Measurements from ENCODE around the gene EEF1A2.

Gene EEF1A2

DNA sequence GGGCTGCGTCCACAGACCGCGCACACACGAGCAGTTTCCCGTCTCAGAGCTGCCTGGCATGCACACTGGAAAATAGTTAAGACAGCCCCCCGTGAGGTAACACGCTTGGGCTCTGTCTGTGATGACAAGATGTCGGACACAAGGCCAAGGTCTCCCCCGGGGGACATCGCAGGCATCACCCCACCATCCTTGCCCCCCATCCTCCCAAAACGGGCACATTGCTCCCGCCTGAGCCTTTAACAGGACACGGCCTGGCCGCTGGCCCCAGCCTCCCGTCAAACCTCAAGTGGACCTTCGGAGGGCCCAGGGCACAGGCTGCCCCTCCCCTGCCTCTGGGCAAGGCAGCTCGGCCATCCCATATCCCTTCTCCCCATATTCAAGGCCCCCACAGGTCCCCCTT, 32.0 kb downstream of the EEF1A2 start:
- no peak for DNase-seq

DNA sequence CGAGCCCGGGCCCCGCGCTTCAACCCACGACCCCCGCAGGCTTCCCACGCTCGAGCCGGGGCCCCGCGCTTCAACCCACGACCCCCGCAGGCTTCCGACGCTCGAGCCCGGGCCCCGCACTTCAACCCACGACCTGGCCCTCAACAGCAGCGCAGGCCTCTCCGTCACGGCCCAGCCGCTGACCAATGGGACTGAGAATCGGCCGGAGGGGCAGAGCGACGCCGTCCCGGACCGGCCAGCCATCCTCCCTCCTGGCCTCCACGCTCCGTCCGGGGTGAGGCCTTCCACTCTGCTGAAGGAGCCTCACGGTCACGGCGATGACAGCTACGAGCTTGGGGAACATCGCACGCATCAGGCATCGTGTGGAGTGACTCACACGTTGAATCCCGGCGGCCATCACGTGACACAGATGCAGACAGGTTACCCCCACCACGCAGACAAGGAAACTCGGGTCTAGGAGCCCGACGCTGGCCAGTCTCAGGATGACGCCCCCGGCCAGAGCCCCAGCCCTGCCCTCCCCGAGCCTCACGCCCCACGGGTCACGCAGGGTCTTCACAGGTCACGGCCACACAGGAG, 32.5 kb downstream of the EEF1A2 start:
- DNase-seq: no peak

DNA sequence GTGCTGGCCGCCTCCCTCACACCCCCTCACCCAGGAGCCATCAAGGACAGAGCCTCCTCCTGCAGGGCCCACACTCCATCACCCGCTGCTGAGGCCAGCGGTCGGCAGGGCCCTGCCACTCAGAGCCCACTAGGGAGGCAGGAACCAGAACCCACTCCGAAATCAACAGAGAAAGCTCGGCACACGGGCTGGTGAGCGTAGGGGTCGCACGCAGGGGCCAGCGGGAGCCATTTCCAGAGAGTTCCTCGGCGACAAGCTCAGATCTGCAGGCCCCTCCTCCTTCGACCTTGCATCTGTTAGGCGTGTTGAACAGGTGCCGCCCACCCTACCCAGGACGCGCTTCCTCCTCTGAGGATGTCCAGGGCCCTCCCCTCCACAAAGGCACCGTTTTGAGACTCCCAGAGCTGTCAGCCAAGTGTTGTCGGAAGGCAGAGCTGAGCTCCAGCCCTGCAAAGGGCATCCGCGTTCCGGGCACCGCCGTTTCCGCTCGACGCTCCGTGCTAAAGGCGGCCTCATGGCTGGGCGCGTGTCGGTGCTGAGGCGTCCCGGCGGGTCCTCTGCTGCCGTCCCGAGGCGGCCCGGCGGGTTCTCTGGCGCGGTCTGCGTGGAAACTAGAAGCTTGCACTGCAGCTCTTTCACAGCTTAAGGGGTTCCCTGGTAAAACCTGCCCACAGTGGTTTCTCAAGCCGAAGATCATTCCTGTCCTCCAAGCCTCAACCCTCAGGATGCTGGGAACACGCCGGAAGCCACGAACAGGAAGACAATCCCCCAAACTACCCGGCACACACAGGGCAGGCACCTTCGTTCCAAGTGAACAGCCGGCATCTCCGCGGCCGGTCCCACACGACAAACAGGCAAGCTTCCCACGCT, 33.3 kb downstream of the EEF1A2 start:
- no peak for DNase-seq

DNA sequence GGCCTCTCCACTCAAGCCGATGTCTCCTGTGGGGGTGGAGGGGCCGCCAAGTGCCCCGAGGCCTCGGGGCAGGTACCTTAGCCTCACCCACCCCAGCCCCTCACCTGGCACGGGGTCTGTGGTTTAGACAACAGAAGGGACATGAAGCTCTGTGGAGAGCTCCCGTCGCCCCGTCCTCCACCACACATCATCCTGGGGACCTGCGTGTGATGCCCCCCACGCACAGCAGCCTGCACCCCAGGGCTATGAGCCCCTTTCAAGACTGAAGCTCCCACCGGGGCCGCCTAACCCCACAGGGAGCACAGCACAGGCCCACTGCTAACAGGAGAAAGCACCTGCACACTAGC, 34.6 kb downstream of the EEF1A2 start:
- DNase-seq: no peak

DNA sequence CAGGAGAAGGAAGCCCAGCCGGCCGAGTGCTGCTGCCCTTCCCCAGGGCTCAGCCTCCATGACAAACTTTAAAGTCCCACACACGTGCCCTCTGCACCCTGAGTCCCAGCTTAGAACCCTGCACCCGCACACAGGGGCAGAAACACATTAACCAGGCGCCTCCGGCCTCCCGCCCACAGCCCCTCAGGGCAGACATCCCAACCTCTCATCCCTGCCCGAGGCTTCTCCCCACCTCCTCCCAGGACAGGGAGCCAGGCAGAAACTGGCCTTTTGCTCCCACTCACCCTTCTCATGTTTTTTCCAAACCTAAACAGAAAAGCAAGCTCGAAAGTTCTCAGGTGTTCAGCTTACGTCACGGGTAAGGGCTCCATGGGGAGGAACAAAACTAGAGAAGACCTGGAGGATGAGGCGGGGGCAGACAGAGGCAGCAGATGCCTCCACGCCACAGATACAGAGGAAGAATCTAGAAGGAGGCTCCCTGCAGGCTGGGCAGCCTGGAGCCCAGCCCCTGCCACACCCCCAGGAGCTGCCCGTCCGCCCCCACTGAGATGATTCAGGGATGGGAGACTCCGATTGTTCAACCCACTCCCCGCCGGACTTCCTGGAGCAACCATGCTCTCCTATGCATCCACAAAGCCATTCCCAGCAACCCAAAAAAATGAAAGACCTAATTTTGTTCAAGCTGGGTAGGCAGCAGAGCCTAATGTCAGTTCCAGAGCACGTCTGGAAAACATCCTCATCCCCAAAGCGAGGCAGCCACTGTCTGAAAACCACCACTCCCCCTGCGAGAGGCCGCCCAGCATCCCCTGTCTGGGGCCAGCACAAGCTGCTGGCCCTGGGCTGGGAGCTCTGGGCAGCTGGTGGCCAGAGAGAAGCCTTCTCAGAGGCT, 35.2 kb downstream of the EEF1A2 start:
- no peak for DNase-seq

DNA sequence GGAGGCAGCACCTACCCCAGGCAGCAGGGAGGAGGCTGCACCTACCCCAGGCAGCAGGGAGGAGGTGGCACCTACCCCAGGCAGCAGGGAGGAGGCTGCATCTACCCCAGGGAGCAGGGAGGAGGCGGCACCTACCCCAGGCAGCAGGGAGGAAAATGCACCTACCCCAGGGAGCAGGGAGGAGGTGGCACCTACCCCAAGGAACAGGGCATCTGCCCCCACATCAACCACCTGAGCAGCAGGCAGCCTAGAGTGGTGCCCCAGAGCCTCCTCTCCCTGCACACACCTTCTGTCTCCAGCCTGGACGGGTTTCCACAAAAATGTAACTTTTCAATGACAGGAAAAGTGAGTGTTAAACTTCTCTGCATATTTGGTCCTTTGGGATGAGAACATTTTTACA, 36.6 kb downstream of the EEF1A2 start:
- DNase-seq: no peak

DNA sequence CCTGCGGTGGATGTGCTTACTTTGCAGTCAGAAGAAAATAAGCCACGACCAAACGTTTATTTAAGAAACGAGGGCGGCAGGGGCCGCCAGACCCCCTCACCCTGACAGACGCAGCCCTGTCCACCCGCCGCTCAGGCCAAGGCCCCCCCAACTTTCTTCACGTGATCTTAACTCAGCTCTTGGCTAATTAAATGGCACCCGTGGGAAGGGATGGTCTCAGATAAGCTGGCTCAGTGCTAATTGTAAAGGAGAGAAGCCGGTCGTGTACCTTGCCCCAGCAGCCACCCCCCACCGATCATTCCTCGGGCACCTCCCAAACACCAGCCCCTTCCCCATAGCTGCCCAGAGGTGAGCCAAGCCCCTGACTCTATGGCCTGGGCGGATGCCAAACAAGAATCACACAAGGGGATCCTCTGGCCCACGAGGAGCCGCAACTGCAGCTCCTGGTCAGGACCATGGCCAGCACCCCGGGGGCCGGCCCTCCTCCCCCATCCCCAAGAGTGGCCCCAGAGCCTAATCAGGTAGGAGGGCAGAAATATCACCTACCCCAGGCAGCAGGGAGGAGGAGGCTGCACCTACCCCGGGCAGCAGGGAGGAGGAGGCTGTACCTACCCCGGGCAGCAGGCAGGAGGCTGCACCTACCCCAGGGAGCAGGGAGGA, 37.6 kb downstream of the EEF1A2 start:
- no peak for DNase-seq

DNA sequence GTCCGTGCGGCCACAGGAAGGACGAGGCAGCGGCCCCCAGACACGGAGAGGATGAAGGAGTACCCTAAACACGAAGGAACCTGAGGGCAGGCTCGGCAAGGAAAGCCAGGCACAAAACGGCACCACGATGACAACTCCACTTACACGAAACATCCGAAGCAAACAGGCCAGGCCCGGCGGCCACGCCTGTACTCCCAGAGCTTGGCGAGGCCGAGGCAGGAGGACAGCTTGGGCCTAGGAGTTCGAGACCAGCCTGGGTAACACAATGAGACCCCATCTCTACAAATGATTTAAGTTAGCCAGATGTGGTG, 39.9 kb downstream of the EEF1A2 start:
- no peak for DNase-seq

DNA sequence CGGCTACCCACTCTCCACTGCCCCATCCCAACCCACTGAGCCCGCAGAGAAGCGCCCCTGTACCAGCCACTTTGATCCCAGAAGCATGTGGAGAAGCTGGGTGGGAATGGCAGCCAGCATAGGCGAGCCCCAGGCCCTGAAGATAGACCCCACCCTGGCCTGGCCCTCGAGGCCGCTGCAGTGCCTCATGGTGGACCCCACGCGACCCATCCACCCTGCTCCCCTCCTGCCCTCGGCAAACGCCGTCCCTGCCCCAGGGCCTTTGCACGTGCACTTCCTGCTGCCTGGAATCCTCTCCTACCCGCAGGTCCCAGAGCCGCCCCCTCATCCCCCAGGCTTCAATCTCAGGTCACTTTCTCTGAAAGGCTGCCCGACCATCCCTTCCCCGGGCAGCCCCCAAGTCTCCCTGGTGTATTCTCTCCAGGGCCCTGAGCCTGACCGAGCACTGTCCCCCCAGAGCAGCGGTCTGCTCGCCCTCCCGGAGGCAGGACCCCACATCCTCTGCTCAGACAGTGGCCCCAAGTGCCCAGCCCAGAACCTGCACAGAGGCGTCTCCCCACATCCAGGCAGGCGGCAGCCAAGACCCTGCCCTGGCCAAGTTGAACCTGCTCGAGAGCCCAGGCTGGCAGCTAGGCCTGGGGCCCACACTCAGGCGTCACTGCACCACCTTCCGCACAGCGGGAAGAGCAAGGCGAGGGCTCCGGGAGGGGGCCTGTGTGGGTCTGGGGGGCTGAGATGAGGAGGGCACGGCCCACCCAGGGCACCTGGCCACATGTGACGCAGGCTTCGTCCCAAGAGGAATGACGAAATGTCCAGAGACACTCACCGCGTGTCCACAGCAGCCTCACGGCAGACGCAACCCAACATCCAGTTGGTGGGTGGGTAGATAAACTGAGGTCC, 40.5 kb downstream of the EEF1A2 start:
- no peak for DNase-seq

DNA sequence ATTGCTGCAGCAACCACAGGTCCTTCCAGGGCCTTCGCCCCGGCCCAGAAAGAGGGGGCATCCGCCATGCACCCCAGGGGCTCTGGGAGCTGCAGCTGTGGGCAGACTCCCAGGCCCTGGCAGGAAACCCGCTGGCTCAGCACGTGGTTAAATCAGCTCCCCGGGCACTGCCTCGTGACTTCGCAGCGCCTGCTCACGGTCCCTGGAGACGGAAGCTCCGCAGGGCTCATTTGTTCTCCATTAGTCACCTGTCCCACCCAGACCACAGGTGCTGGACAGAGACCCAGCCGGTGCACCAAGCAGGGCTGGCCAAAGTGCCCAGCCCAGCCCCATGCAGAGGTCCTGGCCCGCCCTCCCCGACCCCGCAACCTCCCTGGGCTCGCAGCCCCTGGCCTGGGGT, 41.1 kb downstream of the EEF1A2 start:
- peak; percentile 19 for DNase-seq

DNA sequence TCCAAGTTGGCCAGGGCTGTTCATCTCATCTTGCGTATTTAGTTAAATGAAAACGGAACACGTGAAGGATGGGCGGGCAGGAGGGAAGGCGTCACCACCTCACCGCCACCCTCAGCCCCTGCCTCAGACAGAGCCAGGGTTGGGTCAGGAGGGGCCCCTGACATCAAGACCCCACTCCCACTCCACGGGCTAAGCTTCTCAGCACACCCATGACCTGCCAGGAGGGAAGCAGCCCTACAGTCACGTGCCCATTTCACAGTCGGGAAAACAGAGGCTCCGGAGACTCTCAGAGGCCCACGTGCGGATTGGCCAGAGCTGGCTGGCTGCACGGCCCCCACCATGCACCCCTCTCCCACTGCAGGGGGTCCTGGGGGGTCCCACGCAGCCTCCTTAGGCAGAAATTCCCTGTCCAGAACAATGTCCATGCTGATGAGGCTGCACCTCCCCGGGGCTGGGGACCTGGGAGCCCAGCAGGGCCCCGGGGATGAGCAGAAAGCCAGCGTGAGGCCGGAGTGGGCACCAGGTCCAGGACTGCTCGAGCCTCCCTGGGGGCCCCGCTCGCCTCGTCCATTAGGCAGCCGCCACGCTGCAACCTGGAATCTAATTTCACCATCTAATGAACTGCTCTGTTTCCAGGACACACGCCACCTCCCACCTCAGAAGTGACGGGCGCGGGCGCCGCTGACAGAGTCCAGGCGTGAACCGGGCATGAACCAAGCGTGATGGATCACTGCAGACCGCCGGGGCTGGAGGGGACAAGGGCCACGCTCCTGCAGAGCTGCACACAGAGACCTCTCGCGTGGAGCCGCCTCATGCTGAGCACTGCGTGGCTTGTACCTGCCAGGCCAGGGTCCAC, 42.2 kb downstream of the EEF1A2 start:
- DNase-seq: no peak

DNA sequence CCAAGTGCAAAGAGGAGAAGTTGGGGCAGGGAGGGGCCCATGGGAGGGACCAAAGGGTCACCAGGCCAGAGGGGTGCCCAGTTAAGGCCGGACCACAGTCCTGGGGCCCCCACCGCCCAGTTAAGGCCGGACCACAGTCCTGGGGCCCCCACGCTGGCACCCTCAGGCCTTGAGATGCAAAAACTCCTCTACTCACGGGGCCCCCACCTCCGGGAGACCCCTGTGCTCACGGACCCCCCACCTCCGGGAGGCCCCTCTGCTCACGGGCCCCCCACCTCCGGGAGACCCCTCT, 43.4 kb downstream of the EEF1A2 start:
- DNase-seq: no peak

DNA sequence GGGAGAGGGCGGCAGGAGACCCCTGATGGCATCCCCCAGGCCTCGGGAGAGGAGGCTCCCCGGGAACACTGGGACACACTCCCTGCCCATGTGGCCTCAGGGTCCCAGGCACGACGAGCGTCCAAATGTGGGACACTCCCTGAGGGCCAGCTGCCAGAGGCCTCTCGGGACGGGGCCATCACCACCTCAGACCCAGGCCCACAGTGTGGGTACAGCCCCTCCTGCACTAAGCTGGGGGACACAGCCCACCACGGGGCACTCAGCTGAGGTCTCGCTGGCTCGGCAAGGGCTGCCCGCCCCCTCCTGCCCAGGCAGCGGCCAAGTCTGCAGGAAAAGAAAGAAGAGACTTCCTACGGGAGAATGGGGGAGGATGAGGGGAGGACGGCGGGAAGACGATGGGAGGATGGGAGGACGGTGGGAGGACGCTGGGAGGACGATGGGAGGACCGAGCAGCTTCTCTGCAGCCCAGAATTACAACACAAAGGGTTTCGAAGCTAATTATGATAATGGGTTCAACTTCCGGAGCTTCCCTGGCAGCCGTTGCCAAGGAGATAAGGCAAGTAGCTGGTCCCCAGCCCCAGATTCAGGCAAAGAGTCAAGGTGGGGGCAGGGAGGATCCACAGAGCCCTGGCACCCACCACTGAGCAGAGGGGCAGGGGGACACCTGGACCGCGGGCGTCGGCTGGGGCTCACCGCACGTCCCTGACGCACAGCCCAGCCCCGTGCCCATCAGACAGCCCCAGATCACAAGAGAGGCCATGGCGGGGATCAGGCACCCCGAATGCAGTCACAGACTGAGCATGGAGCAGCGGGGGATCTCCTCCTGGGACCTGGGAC, 43.9 kb downstream of the EEF1A2 start:
- DNase-seq: peak; percentile 10

DNA sequence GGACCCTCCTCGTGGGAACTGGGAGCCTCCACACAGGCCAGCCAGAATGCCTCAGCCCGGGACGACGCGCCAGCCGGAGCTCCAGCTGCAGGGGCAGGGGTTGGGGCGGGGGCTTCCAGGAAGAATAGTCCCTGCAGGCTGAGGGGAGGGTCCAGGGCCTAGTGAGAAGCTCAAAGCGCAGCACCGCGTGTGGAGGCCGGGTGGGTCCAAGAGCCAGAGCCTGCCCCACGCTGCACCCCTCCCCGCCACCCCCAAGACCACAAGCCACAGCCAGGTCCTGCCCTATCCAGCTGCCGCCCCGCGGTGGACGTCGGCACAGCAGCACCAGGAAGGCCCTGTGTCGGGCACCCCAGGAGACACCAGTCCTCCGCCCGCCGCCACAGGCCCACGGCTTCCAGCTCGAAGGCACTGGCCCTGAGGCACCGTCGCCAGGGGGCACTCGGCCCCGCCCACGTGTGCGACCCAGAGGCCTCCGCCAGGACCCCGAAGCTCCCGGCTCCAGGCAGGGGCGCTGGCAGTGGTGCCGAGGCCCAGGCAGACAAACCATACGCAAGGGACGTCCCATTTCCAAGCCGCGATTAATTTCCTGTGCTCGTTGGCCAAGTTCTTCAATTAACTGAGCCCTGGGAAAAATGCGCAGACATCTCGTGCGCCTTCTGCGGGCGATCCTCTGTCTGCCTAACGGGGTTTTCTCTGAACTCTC, 45.9 kb downstream of the EEF1A2 start:
- no peak for DNase-seq

DNA sequence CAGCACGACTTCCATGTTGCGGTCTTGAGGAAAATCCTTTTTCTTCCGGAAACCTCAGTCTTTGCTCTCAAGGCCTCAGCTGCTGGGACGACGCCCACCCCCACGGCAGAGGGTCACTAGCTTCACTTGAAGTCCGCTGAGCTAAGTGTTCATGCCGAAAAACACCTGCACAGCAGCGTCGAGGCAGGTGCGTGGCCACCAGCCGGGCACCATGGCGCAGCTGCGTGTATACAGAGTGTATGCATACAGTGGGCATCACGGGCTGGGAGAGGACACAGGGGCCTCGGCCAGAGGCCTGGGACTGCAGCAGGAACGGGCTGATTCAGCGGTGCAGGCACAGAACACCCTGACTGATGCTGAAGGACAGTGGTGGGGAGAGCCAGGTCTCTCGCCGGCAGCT, 46.5 kb downstream of the EEF1A2 start:
- no peak for DNase-seq

DNA sequence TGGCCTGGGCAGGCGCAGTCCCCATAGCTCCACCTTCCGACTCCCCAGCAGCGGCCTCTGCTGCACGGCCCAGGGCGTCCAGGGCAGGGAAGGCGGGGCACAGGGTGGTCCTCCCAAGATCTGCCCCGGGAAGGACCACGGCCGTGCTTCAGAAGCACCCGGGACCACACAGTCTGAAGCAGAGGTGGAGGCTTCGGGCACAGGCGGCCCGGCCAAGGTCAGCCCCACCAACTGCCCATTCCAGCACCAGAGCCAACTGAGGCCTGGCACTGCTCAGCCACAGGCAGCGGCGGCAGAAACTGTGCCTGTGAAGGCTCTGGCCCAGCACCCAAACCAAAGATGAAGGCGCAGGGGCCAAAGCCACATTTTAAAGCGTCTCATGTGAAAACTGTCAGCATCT, 47.1 kb downstream of the EEF1A2 start:
- no peak for DNase-seq

DNA sequence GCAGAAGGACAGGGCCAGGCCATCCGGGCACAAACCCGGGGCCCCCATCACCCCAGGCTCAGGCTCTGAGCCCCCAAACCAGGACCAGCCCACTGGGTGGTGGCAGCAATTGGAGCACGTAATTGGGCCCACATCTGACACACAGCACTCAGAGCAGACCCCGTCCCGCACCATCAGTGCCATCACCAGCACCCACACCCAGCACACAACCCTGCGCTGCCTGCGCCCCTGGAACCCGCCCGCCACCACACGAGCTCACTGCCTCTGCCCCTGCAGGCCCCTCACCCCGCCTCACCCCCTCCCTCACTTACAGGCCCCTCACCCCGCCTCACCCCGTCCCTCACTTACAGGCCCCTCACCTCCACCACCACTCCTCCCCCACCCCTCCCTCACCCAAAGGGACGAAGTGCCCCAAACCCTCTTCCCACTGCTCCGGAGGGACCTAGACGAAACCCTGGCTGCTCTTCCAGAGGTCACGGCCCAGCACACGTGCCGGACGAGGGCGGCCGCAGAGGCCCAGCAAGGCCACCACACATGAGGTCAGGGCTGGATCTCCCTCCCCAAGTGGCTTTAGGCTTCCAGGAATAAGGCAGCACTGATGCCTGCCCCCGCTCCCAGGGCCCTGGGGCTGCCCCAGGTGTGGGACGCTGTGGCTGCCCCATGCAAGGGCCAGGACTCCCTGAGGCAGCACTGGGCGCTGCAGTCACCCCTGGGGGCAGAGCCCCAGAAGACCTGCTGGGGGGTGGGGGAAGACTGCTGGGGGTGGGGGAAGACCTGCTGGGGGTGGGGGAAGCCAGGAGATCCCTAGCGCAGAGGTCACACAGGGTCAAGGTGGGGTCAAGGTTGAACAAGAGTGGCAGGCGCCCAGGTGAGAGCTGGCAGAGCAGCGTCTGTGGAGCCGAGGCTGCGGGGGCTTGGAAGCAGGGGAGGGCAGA, 48.8 kb downstream of the EEF1A2 start:
- no peak for DNase-seq

DNA sequence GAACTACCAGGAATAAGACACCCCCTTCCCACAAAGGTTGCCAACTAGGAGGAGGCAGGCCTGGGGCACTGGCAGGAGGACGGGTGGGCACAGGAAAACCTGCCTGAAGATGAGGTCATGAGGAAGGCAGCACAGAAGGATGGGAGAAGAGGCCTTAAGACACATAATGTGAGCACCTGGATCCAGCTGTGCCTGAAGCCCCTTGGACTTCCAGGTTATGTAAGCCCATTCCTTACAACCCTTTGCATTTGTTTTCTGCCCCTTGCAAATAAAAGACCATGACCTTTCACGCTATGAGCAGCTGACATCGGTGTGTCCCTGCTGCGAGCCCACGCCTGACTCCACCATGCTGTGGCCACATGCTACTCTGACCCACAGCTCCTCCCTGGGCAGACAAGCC, 49.9 kb downstream of the EEF1A2 start:
- no peak for DNase-seq

DNA sequence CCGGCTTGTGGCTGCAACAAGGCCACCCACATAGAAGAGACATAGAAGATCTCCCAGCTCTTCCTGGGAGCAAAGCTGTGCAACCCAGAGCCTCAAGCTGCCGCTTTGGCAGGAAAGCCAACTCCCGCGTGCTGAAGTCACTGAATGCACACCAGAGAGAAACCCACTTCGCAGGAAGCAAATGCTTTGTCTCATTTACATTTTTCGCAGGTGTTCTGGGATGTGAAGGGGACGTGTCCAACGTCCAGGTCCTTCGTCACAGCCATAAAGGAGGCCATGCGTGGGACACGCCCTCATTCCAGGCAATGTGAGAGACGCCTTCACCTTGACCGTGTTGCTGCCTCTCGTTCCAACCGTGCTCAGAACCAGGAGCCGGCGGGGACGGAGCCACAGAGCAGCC, 50.9 kb downstream of the EEF1A2 start:
- DNase-seq: no peak

Measured in NCI-H1694 (cell line).